GM12872 (cell line): ENCODE measurements around the gene PRAME.

Source experiments
- CTCF ChIP-seq: IDR thresholded peaks from 3 replicates; pipeline ENCODE4 v1.5.1; 2011; ENCODE audit warnings: low read depth, mild to moderate bottlenecking, low read length, moderate library complexity; ENCODE audit not compliant: insufficient read depth

Gene PRAME

GRCh38 chr22:22574361-22574760 is 15.3 kb upstream of the PRAME start:
- no peak for TF ChIP-seq CTCF

GRCh38 chr22:22573047-22573889 is 14.2 kb upstream of the PRAME start:
- no peak for TF ChIP-seq CTCF

- no peak for TF ChIP-seq CTCF
Measured at GRCh38 chr22:22571862-22572261, 12.8 kb upstream of the PRAME start.

GRCh38 chr22:22571429-22571828 is 12.4 kb upstream of the PRAME start:
- no peak for TF ChIP-seq CTCF

GRCh38 chr22:22569218-22569617 is 10.2 kb upstream of the PRAME start:
- TF ChIP-seq CTCF: no peak

- TF ChIP-seq CTCF: no peak
Measured at GRCh38 chr22:22565981-22566380, 6.9 kb upstream of the PRAME start.

GRCh38 chr22:22558071-22558971 is 744 bp downstream of the PRAME start:
- no peak for TF ChIP-seq CTCF
